A549 treated with Hydrocortisone at 1 μM for 4 hours (cell line): ENCODE data around the gene FBXL3. TPM values are rescaled to one million over a fixed set of nuclear protein-coding genes. Genes with fewer than 3 reads are reported as not detected.

Source experiments
- total RNA-seq: library from RNA; stranded (reverse); fragments of 200-300 nt; extraction: Qiagen RNA extraction; gene quantifications from 5 replicates; pipeline ENCODE4 v1.2.3, GENCODE V29; 2022

The FBXL3 gene, protein sequence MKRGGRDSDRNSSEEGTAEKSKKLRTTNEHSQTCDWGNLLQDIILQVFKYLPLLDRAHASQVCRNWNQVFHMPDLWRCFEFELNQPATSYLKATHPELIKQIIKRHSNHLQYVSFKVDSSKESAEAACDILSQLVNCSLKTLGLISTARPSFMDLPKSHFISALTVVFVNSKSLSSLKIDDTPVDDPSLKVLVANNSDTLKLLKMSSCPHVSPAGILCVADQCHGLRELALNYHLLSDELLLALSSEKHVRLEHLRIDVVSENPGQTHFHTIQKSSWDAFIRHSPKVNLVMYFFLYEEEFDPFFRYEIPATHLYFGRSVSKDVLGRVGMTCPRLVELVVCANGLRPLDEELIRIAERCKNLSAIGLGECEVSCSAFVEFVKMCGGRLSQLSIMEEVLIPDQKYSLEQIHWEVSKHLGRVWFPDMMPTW
- total RNA-seq = 15.8 to 21.1 TPM (median 17.5 TPM) in 5 replicates

DNA sequence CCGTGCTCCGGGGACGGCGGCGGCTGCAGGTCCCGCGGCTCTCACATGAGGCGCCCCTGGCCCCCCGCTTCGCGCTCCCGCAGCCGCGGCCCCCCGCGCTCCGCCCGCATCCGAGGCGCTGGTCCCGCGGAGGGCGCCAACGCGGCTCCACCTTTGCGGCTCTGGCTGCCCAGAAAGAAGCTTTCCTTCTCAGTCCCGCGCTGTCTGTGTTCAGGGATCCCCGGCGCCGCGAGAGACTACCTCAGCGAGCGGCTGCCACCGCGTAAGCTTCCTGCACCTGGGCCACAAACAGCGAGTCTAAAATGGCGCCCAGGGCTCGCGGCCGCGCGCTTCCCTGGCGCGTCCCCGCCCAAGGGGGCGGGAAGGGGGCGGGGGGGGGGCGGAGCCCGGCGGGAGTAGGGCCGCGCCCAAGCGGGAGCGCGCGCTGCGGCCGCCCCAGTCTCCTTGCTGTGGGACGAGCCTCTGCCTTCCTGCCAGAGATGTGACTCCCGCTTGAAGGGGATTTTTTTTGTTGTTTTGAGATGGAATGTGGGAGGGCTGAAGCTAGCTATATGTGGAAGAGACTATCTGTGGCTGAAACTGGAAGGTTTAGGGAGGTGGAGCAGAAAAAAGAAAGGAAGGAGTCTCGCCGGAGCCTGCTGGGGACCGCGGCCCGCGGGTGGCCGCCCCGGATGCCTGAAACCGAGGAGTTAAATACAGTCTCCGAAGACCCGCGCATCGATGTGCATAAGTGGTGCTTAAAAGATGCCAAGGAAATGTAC is at the start of gene FBXL3:
Gene FBXL3 (minus strand): TSS at position 299 of the 761 bp plus-strand sequence. CDS start 5,299 bp downstream, outside the sequence.

DNA sequence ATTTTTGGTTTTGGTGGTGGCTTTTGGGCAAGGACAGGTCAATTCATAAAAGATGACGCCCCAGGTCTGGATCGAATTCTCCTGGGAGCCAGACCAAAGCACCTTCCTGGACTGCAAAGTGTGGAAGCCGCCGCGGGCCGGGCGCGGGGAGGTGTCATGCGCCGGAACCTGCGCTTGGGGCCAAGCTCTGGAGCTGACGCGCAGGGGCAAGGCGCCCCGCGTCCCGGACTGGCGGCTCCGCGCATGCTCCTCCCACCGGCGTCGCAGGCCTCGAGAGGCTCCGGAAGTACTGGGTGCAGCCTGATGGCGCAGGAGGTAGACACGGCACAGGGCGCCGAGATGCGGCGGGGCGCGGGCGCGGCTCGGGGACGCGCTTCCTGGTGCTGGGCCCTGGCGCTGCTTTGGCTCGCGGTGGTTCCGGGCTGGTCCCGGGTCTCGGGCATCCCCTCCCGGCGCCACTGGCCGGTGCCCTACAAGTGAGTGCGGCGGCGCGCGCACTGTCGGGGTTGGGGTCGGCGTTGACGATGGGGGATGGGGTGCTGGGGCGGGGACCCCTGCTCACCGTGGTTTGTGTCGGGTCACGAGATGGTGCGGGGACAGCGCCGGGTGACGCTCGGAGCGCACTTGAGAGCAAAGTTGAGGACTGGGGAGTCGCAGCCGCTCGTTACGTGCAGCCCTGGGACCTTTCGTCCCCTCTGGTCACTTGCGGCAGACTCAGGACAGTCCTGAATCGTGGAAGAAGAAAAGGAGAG is 35.0 kb downstream of the FBXL3 start, which contains the start of gene CLN5:
Gene CLN5 (plus strand): TSS at position 286 of the 752 bp plus-strand sequence. CDS start 18 bp downstream, at position 304.

Other genes starting within 250 kb of the FBXL3 start
- 1.2 to 2.1 TPM (median 1.6 TPM) in 5 replicates for gene KCTD12, start 140.8 kb downstream of the FBXL3 start, total RNA-seq
- not detected in 5 replicates for gene ACOD1, start 78.6 kb downstream of the FBXL3 start, total RNA-seq
- 8.7 to 9.8 TPM (median 9.2 TPM) in 5 replicates for gene CLN5, start 35.1 kb downstream of the FBXL3 start, total RNA-seq